Right atrium auricular region (tissue), 2 donors: ENCODE results near the gene TBCD. TPM values are rescaled to one million over a fixed set of nuclear protein-coding genes. Genes with fewer than 3 reads are reported as not detected.
A peak's percentile ranks its signal among the peaks of the same experiment; 100 is the strongest.

ENCODE experiments used
- DNase-seq: peaks from one replicate; pipeline ENCODE4 v3.0.0-alpha.2; 2019; ENCODE audit warnings: low spot score
- H3K27ac ChIP-seq, 2 donors: fragments of 200-600 bp; sonication (generic); 1 replicate in 1 of 2; 2 replicates in 1 of 2; pipeline ENCODE4 v1.5.1; 2016 to 2019
- H3K27me3 ChIP-seq, 2 donors: fragments of 200-600 bp; sonication (generic); one replicate each; pipeline versions ENCODE4 v1.5.1 to v1.6.0; 2017 to 2019
- H3K36me3 ChIP-seq: fragments of 200-600 bp; sonication (generic); one replicate; pipeline ENCODE4 v1.5.1; 2016
- H3K4me1 ChIP-seq, 2 donors: fragments of 200-600 bp; sonication (generic); one replicate each; pipeline versions ENCODE4 v1.5.1 to v1.6.0; 2017 to 2019
- H3K4me3 ChIP-seq, 2 donors: fragments of 200-600 bp; sonication (generic); 1 replicate in 1 of 2; 2 replicates in 1 of 2; pipeline ENCODE4 v1.5.1; 2017 to 2019; ENCODE audit warnings: mild to moderate bottlenecking in 1 of 2, moderate library complexity in 1 of 2
- H3K9me3 ChIP-seq, 2 donors: fragments of 200-600 bp; sonication (generic); one replicate each; pipeline ENCODE4 v1.5.1; 2019
- CTCF ChIP-seq, 2 donors: fragments of 200-600 bp; sonication (generic); IDR thresholded peaks; one replicate each; pipeline ENCODE4 v1.5.1; 2019; ENCODE audit warnings: antibody characterized with exemption in 2 of 2
- total RNA-seq, 2 donors: library from RNA; depleted of rRNA; stranded (reverse); fragments of >200 nt; gene quantifications; one replicate each; pipeline ENCODE4 v1.1.0, GENCODE V29; 2016

The TBCD gene
- total RNA-seq, 2 donors from 2014 or later = 19.4 to 29.6 TPM

DNA sequence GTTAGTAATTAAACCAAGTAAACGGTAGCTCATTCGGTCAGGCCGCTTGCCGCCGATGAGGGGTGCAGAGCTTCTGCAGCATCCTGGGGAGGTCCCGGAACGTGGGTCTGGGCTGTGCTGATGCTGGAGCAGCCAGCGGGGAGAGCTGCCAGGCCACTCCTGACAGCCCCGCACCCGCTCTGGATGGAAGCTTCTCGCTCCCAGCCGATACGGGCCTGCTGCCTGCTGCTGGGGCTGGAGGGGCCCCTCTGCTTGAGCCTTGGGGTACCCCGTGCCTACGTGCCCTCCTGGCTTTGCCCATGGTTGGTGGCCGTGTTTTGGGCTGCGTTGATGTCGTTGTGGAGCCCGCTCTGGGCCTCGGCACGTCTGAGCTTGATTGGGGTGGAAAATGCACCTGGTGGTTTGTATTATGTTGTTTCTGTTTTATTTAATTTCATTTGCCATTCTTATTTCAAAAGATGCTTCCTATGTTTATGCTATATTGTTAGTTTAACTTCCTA lies 129.5 kb downstream of the TBCD start:
- peak overlapping the region; percentile 26 to 42 for H3K27ac ChIP-seq
- no peaks in the 10 kb centered on the region for H3K9me3 ChIP-seq
- no peak overlapping the region for H3K4me3 ChIP-seq
- peaks cover 0 to 50% of the 10 kb centered on the region in 2 donors for H3K4me1 ChIP-seq
- no peak for TF ChIP-seq CTCF (IDR thresholded peaks at IDR 0.05)
- H3K36me3 ChIP-seq = no peaks in the 10 kb centered on the region
- H3K27me3 ChIP-seq = no peaks in the 10 kb centered on the region
- DNase-seq = no peak

DNA sequence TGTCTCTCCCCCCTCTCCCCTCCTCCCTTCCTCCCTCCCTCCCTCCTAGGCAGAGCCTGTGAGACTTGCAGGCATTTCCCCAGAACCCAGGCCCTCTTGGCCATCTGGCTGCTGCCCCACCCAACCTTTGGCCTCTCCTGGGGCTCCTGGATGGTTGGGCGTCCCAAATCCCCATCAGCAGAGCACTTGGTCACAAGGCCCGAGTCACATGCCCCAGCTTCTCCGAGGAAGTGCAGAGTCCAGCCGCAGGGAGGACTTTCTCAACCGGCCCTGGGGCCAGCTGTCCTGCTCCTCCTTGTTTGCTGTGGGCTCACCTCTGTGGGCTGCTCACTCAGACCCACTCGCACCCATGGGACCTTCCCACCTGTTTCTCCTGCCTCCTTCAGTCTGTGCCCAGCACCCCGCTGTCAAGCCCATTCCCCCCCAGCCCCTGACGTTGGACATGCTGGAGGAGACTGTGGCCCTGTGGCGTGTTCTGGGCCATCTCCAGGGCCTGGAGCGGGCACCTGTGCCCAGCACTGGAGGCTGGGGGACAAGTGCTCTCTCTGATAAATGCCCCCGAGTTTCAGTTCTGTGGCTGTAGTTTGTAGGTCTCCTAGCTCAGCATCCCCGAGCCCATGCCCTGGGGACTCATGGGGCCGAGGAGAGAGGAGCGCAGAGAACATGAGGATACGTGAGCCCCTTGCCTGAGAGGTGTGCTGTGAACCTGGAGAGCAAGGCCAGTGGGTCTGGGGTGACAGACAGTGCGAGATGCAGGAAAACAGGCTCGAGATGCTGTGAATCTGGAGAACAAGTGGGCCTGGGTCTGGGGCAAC lies 130.2 kb downstream of the TBCD start:
- peak; percentile 75 for DNase-seq
- Histone ChIP-seq H3K36me3 (no peaks in the 10 kb centered on the region), H3K4me3 (no peak overlapping the region), H3K9me3 (no peaks in the 10 kb centered on the region), H3K4me1 (peaks cover 0 to 42% of the 10 kb centered on the region in 2 donors), H3K27ac (peak overlapping the region; percentile 26 to 42), H3K27me3 (no peaks in the 10 kb centered on the region)
- TF ChIP-seq CTCF (IDR thresholded peaks at IDR 0.05) = no peak

DNA sequence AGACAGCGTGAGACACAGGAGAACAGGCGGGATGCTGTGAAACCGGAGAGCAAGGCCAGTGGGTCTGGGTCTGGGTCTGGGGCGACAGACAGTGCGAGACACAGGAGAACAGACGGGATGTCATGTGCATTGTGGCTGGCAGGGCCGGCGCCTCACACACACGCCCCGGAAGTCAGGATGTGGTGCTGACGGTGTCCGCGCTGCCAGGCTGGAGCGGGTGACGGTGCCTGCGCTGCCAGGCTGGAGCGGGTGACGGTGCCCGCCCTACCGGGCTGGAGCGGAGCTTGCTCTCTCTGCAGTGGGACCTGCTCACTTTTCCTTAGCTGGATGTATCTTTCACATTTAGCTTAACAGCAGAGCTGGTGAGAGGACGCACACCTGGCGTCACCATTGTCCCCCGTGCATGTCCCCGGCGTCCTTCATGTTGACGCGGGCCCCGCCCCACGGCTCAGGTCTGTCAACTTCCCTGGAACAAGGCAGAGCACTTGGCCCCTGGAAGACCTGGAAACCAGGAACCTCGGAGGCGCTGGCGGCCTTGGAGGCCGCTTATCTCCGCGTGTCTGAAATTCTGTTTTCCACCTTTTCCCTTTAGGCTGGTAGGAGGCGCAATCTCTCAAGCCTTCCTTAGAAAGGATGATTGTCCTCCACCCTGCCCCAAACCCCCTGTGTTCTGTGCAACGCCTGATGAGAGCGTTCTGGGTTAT lies 131.0 kb downstream of the TBCD start:
- Histone ChIP-seq H3K27me3 (no peaks in the 10 kb centered on the region), H3K4me3 (no peak overlapping the region), H3K9me3 (no peaks in the 10 kb centered on the region), H3K36me3 (no peaks in the 10 kb centered on the region), H3K4me1 (peaks cover 0 to 39% of the 10 kb centered on the region in 2 donors), H3K27ac (no peak overlapping the region)
- TF ChIP-seq CTCF (IDR thresholded peaks at IDR 0.05) = no peak
- DNase-seq = no peak

DNA sequence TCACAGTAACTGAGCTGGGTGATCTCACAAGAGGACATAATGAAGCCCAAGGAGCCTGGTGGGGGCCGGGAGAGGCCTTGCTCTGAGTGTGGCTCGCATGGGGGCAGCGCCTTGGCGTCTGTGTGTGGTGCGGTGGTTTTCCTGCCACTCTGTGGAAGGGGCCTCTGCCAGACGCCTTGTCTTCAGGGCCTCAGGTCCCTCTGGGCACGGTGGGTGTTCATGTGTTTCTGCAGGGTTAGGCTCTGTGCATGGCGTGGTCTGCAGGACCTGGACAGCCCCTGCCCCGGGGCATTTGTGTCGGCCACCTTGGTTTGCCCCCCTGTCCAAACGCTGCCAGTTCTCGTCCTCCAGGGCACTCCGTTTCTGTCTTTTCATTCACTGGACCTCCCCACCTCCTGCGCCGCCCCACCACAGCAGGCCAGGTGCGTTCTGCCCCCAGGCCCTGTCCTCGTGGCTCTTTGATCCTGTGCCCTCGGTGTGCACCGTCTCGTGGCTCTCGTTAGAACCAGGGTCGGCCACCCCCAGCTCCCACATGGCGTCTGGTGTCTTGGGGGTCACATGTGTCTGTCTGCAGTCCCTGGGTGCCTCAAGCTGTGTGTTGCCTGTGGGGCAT lies 131.7 kb downstream of the TBCD start:
- no peaks in the 10 kb centered on the region for H3K9me3 ChIP-seq
- H3K27ac ChIP-seq = no peak overlapping the region
- H3K4me1 ChIP-seq = peaks cover 0 to 41% of the 10 kb centered on the region in 2 donors
- no peaks in the 10 kb centered on the region for H3K27me3 ChIP-seq
- no peaks in the 10 kb centered on the region for H3K36me3 ChIP-seq
- no peak overlapping the region for H3K4me3 ChIP-seq
- DNase-seq = no peak
- TF ChIP-seq CTCF (IDR thresholded peaks at IDR 0.05) = no peak

GRCh38 chr17:82884341-82884969 lies 132.6 kb downstream of the TBCD start:
- no peak for DNase-seq
- Histone ChIP-seq H3K9me3 (no peaks in the 10 kb centered on the region), H3K36me3 (no peaks in the 10 kb centered on the region), H3K4me3 (no peak overlapping the region), H3K27ac (peak overlapping the region; percentile 22 to 47), H3K4me1 (peaks cover 0 to 50% of the 10 kb centered on the region in 2 donors), H3K27me3 (no peaks in the 10 kb centered on the region)
- no peak for TF ChIP-seq CTCF (IDR thresholded peaks at IDR 0.05)
